ENCODE data around the gene EIF3K.

EIF3K gene

GRCh38 chr19:38619361-38620174, 580 bp downstream of the EIF3K start (continued):
- TF ChIP-seq, protein P1, sequence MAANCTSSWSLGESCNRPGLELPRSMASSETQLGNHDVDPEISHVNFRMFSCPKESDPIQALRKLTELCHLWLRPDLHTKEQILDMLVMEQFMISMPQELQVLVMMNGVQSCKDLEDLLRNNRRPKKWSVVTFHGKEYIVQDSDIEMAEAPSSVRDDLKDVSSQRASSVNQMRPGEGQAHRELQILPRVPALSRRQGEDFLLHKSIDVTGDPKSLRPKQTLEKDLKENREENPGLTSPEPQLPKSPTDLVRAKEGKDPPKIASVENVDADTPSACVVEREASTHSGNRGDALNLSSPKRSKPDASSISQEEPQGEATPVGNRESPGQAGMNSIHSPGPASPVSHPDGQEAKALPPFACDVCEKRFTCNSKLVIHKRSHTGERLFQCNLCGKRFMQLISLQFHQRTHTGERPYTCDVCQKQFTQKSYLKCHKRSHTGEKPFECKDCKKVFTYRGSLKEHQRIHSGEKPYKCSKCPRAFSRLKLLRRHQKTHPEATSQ (tag by site-specific recombination; IDR thresholded peaks at IDR 0.05), result no peak
- TF ChIP-seq ZNF626 (tag by site-specific recombination; IDR thresholded peaks at IDR 0.05) (no peak), KLF16 (tag by site-specific recombination; IDR thresholded peaks at IDR 0.05) (peak; percentile 20; the same call in 1 of the 2 replicates), ZNF302 (tag by site-specific recombination; IDR thresholded peaks at IDR 0.05; ENCODE audit: low read depth) (no peak), YY2 (tag by site-specific recombination; IDR thresholded peaks at IDR 0.05) (0 out of 2 replicates have a peak, but pooled peaks have one; percentile 4), ZFP69B (tag by site-specific recombination; IDR thresholded peaks at IDR 0.05) (peak; percentile 32; the same call in 1 of the 2 replicates), ZNF433 (tag by site-specific recombination; IDR thresholded peaks at IDR 0.05; ENCODE audit: low read depth) (no peak), ZNF660 (tag by site-specific recombination; IDR thresholded peaks at IDR 0.05) (0 out of 2 replicates have a peak, but pooled peaks have one; percentile 71), GLI2 (tag by site-specific recombination; IDR thresholded peaks at IDR 0.05; ENCODE audit: borderline replicate concordance, low read depth) (no peak), ZFP3 (tag by site-specific recombination; IDR thresholded peaks at IDR 0.05; ENCODE audit: low read depth) (no peak), ZNF529 (tag by site-specific recombination; IDR thresholded peaks at IDR 0.05; ENCODE audit: insufficient replicate concordance) (no peak), ZNF10 (tag by site-specific recombination; IDR thresholded peaks at IDR 0.05) (no peak), ZNF169 (tag by site-specific recombination; IDR thresholded peaks at IDR 0.05) (no peak; the same call in 1 of the 2 replicates), HOXD13 (CRISPR knock-in tag; IDR thresholded peaks at IDR 0.05; ENCODE audit: borderline replicate concordance) (no peak), GFI1B (tag by site-specific recombination; IDR thresholded peaks at IDR 0.05) (no peak), ZNF837 (tag by site-specific recombination; IDR thresholded peaks at IDR 0.05) (no peak), ZNF280C (tag by site-specific recombination; IDR thresholded peaks at IDR 0.05) (no peak), ZNF548 (tag by site-specific recombination; IDR thresholded peaks at IDR 0.05) (no peak), ZNF76 (tag by site-specific recombination; IDR thresholded peaks at IDR 0.05; ENCODE audit: borderline replicate concordance, low read depth) (peak; percentile 45; the same call in 1 of the 2 replicates), BCL11B (tag by site-specific recombination; IDR thresholded peaks at IDR 0.05; ENCODE audit: low read depth) (no peak), ZBTB21 (tag by site-specific recombination; IDR thresholded peaks at IDR 0.05) (peak; percentile 60; the same call in 1 of the 2 replicates), OVOL3 (tag by site-specific recombination; IDR thresholded peaks at IDR 0.05) (no peak), ZBTB48 (tag by site-specific recombination; IDR thresholded peaks at IDR 0.05) (no peak), ZNF335 (tag by site-specific recombination; conservative IDR thresholded peaks at IDR 0.05) (no peak), ZNF600 (tag by site-specific recombination; IDR thresholded peaks at IDR 0.05) (no peak; the same call in 1 of the 2 replicates), ZFP37 (tag by site-specific recombination; IDR thresholded peaks at IDR 0.05) (peak; percentile 26; the same call in 1 of the 2 replicates), ZBTB20 (tag by site-specific recombination; IDR thresholded peaks at IDR 0.05) (0 out of 2 replicates have a peak, but pooled peaks have one; percentile 1)
- TF ChIP-seq, protein P2, sequence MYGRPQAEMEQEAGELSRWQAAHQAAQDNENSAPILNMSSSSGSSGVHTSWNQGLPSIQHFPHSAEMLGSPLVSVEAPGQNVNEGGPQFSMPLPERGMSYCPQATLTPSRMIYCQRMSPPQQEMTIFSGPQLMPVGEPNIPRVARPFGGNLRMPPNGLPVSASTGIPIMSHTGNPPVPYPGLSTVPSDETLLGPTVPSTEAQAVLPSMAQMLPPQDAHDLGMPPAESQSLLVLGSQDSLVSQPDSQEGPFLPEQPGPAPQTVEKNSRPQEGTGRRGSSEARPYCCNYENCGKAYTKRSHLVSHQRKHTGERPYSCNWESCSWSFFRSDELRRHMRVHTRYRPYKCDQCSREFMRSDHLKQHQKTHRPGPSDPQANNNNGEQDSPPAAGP (tag by site-specific recombination; IDR thresholded peaks at IDR 0.05), result no peak; the same call in 1 of the 2 replicates
- TF ChIP-seq, protein P3, sequence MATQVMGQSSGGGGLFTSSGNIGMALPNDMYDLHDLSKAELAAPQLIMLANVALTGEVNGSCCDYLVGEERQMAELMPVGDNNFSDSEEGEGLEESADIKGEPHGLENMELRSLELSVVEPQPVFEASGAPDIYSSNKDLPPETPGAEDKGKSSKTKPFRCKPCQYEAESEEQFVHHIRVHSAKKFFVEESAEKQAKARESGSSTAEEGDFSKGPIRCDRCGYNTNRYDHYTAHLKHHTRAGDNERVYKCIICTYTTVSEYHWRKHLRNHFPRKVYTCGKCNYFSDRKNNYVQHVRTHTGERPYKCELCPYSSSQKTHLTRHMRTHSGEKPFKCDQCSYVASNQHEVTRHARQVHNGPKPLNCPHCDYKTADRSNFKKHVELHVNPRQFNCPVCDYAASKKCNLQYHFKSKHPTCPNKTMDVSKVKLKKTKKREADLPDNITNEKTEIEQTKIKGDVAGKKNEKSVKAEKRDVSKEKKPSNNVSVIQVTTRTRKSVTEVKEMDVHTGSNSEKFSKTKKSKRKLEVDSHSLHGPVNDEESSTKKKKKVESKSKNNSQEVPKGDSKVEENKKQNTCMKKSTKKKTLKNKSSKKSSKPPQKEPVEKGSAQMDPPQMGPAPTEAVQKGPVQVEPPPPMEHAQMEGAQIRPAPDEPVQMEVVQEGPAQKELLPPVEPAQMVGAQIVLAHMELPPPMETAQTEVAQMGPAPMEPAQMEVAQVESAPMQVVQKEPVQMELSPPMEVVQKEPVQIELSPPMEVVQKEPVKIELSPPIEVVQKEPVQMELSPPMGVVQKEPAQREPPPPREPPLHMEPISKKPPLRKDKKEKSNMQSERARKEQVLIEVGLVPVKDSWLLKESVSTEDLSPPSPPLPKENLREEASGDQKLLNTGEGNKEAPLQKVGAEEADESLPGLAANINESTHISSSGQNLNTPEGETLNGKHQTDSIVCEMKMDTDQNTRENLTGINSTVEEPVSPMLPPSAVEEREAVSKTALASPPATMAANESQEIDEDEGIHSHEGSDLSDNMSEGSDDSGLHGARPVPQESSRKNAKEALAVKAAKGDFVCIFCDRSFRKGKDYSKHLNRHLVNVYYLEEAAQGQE (tag by site-specific recombination; IDR thresholded peaks at IDR 0.05), result no peak
- TF ChIP-seq, protein P4, sequence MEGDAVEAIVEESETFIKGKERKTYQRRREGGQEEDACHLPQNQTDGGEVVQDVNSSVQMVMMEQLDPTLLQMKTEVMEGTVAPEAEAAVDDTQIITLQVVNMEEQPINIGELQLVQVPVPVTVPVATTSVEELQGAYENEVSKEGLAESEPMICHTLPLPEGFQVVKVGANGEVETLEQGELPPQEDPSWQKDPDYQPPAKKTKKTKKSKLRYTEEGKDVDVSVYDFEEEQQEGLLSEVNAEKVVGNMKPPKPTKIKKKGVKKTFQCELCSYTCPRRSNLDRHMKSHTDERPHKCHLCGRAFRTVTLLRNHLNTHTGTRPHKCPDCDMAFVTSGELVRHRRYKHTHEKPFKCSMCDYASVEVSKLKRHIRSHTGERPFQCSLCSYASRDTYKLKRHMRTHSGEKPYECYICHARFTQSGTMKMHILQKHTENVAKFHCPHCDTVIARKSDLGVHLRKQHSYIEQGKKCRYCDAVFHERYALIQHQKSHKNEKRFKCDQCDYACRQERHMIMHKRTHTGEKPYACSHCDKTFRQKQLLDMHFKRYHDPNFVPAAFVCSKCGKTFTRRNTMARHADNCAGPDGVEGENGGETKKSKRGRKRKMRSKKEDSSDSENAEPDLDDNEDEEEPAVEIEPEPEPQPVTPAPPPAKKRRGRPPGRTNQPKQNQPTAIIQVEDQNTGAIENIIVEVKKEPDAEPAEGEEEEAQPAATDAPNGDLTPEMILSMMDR (tag by site-specific recombination; IDR thresholded peaks at IDR 0.05), result 0 out of 2 replicates have a peak, but pooled peaks have one; percentile 10

Measured in HEK293 (cell line).